IMR-90 (cell line): ENCODE measurements around the gene SMIM41.
"Not testable (repeated sequence)": the region's sequence is repeated elsewhere in the genome, so short reads cannot be mapped to it uniquely, and the experiment has no call there.

Source experiments
- CHD1 ChIP-seq: IDR thresholded peaks from 2 replicates; pipeline ENCODE4 v1.6.1; 2012; ENCODE audit warnings: low read depth, low read length, improper control_type of control experiment
- FOS ChIP-seq: fragments of 150-350 bp; IDR thresholded peaks from 2 replicates; pipeline ENCODE4 v1.6.1; 2016; ENCODE audit warnings: low read depth, low read length
- MAFK ChIP-seq: IDR thresholded peaks from 2 replicates; pipeline ENCODE4 v1.6.1; 2012; ENCODE audit warnings: low read depth, low read length, improper control_type of control experiment
- MXI1 ChIP-seq: IDR thresholded peaks from 2 replicates; pipeline ENCODE4 v1.6.1; 2012; ENCODE audit warnings: low read depth, mild to moderate bottlenecking, low read length, moderate library complexity, borderline replicate concordance
- NFE2L2 ChIP-seq: fragments of 150-350 bp; IDR thresholded peaks from 2 replicates; pipeline ENCODE4 v1.6.1; 2016; ENCODE audit warnings: low read depth, mild to moderate bottlenecking, low read length
- POLR2A ChIP-seq: IDR thresholded peaks from 2 replicates; pipeline ENCODE4 v1.6.1; 2012; ENCODE audit warnings: mild to moderate bottlenecking, low read depth, low read length
- RAD21 ChIP-seq: IDR thresholded peaks from 2 replicates; pipeline ENCODE4 v1.6.1; 2012; ENCODE audit warnings: low read length, improper control_type of control experiment
- TF ChIP-seq, protein P1 (sequence below): conservative IDR thresholded peaks from 2 replicates; pipeline ENCODE4 v1.5.1; 2012; ENCODE audit warnings: mild to moderate bottlenecking, low read depth, low read length, improper control_type of control experiment
- TF ChIP-seq, protein P2 (sequence below): fragments of 150-350 bp; IDR thresholded peaks from 2 replicates; pipeline ENCODE4 v1.6.1; 2017; ENCODE audit warnings: mild to moderate bottlenecking, antibody characterized with exemption, low read length, low read depth

- TF ChIP-seq, protein P1, sequence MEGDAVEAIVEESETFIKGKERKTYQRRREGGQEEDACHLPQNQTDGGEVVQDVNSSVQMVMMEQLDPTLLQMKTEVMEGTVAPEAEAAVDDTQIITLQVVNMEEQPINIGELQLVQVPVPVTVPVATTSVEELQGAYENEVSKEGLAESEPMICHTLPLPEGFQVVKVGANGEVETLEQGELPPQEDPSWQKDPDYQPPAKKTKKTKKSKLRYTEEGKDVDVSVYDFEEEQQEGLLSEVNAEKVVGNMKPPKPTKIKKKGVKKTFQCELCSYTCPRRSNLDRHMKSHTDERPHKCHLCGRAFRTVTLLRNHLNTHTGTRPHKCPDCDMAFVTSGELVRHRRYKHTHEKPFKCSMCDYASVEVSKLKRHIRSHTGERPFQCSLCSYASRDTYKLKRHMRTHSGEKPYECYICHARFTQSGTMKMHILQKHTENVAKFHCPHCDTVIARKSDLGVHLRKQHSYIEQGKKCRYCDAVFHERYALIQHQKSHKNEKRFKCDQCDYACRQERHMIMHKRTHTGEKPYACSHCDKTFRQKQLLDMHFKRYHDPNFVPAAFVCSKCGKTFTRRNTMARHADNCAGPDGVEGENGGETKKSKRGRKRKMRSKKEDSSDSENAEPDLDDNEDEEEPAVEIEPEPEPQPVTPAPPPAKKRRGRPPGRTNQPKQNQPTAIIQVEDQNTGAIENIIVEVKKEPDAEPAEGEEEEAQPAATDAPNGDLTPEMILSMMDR = not testable (repeated sequence)
- not testable (repeated sequence) for TF ChIP-seq FOS, POLR2A, CHD1, NFE2L2, MAFK, MXI1, RAD21
- TF ChIP-seq, protein P2, sequence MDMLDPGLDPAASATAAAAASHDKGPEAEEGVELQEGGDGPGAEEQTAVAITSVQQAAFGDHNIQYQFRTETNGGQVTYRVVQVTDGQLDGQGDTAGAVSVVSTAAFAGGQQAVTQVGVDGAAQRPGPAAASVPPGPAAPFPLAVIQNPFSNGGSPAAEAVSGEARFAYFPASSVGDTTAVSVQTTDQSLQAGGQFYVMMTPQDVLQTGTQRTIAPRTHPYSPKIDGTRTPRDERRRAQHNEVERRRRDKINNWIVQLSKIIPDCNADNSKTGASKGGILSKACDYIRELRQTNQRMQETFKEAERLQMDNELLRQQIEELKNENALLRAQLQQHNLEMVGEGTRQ = not testable (repeated sequence)
Measured at GRCh38 chr12:52117806-52118475, 38.4 kb downstream of the SMIM41 start.
